Stromal cell of bone marrow (primary cell): ENCODE results near the gene OSBPL1A.

Source experiments
- DNase-seq: peaks from one replicate; pipeline ENCODE4 v3.0.0-alpha.2; 2012; ENCODE audit warnings: low read depth

The OSBPL1A gene

GRCh38 chr18:24126155-24126961 is 271.3 kb downstream of the OSBPL1A start:
- no peak for DNase-seq

GRCh38 chr18:24121625-24122024 is 276.0 kb downstream of the OSBPL1A start:
- no peak for DNase-seq

GRCh38 chr18:24120676-24121075 is 276.9 kb downstream of the OSBPL1A start:
- DNase-seq: no peak

GRCh38 chr18:24118750-24119577 is 278.7 kb downstream of the OSBPL1A start:
- DNase-seq: peak; percentile 44

- DNase-seq: no peak
Measured at GRCh38 chr18:24115628-24116027, 282.0 kb downstream of the OSBPL1A start.

- DNase-seq: no peak
Measured at GRCh38 chr18:24114924-24115549, 282.6 kb downstream of the OSBPL1A start.

- DNase-seq: peak; percentile 24
Measured at GRCh38 chr18:24112874-24113615, 284.6 kb downstream of the OSBPL1A start.

- DNase-seq: no peak
Measured at GRCh38 chr18:24112464-24112863, 285.2 kb downstream of the OSBPL1A start.
